NCI-H2196 (cell line): ENCODE measurements around the gene GDPD5.

Source experiments
- DNase-seq: peaks from one replicate; lab custom pipeline; 2025; ENCODE audit not compliant: unreplicated experiment; lab: John Stamatoyannopoulos, UW

Gene GDPD5

DNA sequence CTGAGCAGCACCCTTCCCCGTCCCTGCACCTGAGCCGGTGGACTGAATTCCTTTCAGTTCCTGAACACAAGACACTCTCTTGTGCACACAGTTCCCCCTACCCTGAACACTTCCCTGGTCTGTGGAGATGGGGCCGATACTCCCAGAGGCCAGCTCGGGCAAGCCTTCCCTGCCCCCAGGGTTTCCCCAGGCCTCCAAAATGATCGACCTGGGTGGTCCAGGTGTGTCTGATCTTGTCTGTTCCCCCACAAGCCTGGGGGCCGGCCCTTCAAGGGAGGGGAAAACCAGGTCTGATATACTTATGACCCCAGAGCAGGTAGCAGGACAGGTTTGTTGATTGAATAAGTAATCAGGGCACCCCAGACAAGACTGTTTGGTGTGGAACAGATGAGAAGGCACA, 52.1 kb downstream of the GDPD5 start:
- DNase-seq, result no peak

DNA sequence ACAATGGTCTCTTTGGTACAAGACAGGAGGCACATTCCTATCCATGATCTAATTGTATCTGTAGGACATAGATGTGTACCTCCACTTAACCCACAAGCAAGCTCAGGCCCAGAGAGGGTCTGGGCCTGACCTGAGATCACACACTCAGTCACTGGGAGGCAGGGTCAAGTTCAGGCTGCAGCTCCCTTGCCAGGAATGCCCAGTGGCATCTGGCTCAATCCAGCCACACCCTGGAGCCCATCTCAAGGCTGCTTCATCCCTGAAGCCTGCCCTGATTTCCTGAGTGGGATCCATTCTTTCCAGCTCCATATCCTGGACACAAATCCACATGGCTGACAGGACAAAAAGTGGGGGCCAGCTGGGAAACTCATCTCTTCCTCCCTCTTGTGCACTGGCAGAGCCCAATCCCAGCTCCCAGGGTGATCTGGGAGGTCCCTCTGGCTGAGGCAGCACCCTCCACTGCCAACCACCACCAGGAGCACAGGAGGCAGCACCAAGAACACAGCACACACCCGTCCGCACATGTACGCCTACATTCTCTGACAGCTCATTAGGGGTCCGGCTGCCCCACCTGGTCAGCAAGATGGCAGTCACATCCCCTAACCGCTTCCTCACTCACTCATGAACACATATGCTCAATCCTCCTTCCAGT, 53.5 kb downstream of the GDPD5 start:
- DNase-seq, result no peak

DNA sequence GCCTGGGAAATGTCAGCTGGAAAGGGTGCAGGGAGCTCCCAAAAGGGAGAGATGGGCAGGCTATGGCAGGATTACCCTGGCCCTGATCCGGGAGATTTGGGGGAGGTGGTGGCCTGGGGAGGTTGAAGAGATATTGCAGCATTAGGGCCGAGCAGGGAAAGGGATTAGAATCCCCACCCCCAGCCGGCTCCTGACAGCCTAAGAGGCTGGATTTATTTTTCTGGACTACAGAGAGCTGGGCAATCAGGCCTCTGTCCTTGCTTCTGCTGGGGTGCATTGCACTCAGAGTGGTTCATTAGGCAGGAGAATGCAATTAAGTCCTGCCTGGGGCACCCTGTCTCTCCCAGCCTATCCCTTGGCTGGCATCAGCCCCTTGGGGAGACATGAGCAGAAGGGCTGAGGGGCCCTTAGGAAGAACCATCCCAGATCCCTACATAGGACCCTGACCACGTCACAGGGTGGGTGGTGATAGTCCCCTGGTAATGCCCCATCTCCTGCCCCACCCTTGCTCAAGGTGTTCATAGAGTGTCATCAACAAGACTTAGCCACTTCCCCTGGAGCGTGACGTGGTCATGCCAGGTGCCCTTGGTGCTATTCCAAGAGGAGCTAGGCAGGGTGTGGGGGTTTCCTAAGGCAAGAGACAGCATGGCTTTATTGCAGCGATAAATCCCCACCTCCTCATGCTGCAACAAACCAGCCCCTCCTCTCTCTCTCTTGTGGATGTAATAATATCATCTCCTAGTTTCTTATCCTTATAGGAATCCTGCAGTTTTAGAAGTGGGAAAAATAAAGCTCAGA, 54.4 kb downstream of the GDPD5 start:
- DNase-seq, result no peak

DNA sequence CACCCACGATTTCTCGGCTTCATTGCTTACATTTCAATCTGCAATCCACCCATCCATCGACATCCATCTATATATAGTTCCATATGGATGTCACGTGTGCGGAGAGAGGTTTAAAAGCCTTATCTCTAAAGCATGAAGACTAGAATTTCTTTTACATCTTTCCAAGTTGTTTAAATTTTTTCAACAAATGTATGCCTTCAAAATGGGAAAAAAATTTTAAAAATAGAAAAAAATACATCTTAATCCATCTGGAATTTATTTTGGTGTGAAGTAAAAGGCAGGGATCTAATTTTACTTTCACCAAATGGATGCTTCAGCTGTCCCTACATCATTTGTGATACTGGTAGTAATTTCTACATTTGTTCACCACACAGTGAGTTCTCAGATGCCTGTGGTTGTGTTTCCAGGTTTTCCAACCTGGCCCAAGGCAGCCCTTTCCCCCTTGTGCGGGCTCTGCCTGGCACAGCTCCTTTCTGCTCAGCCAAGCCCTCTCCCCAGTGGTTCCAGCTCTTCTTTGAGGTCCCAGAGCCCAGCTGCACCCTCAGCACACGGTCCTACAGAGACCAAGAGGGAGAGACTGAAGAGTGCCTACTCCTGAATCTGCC, 55.2 kb downstream of the GDPD5 start:
- no peak for DNase-seq

DNA sequence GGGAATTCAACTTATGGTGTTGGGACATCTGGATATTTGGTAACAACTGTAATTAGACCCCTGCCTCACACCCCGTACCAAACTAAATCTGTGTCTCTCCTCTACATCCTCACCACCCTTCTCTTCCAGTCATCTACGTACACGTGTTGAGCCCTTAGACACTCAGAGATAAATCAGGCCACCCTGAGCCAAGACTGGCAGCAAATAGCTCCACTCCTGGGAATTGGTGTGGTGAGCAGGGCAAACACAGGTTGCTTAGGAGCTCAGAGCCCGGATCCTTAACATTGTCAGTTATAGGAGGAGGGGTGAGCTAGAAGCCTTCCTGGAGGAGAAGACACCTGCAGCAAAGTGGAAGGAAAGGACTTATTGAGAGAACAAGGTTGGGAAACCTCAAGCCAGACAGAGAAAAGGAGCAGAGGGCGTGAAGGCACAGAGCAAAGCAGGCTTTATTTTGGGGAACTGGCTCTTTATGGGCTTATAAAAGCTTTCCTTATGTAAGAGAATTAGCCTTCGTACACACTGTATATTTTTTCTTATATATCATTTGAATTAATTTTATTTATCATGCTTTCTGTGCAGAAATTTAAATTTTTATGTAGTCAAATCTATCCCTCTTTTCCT, 55.8 kb downstream of the GDPD5 start:
- DNase-seq, result no peak

DNA sequence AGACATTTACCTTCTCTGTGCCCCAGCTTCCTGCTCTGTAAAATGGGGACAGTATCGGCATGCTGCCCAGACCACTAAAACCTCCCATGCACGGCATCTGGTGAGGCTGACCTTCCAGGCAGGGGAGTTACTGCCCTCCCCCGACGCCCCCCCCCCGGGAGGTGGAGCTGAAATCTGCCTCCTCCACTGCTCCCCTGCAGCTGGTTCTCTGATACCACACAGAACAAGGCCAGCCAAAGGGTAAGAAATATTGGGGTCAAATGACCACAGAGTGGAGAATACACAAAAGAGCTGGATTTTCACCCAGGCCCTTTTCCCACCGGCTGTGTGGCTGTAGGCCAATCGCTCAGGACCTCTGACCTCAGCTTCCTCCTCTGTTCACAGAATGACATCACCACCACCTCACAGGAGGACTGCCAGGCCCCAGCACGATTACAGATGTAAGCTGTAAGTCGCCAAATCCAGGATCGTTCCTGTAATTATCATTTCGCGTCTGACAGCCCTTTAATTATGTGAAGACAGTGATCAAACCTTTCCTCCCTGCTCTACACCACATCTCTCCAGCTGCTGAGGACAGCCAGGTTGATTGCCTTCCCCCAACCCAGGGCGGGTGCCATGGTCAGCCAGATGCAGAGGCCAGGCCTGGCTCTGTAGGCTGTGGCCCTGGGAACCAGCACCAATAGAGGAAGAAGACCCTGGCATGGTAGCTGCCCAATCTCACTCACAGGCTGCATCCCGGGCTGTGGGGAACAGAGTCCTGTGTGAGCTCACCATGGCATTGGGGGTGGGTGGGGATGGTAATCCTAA, 57.0 kb downstream of the GDPD5 start:
- peak; percentile 76 for DNase-seq

DNA sequence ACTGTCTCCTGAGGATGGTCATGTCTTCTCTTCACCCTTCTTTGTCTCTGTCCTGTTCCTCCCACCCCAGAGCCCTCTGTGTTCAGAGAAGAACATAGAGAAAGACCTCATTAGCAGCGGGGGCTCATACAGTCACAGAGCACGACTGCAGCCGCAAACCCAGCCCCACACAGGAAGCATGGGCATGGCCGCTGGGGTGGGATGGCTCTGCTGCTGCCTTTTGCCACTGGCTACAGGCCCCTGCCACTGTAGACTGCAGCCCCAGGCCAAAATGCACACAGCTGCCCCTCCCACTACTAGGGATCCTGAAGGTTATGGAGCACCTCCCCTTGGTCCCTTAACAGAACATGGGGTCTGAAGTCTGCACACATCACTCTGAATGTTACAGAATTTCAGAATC, 57.9 kb downstream of the GDPD5 start:
- DNase-seq, result no peak

DNA sequence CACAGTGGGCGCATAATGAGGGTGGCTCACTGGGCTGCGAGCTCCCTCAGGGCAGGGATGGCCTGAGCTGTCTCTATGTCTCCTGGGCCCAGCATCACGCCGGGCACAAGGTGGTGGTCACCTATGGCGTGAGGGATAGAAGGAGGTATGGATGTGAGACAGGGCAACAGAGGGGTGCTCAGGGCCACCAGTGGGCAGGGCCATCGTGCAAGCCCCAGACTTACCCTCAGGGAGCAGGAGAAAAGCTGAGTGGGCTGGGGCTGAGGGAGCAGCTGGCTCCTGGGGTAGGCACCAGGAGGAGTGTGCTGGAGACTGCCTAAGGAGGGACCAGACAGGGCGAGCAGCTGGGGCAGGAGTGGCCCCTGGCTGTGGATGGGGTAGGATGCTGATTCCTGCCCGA, 58.4 kb downstream of the GDPD5 start:
- no peak for DNase-seq

DNA sequence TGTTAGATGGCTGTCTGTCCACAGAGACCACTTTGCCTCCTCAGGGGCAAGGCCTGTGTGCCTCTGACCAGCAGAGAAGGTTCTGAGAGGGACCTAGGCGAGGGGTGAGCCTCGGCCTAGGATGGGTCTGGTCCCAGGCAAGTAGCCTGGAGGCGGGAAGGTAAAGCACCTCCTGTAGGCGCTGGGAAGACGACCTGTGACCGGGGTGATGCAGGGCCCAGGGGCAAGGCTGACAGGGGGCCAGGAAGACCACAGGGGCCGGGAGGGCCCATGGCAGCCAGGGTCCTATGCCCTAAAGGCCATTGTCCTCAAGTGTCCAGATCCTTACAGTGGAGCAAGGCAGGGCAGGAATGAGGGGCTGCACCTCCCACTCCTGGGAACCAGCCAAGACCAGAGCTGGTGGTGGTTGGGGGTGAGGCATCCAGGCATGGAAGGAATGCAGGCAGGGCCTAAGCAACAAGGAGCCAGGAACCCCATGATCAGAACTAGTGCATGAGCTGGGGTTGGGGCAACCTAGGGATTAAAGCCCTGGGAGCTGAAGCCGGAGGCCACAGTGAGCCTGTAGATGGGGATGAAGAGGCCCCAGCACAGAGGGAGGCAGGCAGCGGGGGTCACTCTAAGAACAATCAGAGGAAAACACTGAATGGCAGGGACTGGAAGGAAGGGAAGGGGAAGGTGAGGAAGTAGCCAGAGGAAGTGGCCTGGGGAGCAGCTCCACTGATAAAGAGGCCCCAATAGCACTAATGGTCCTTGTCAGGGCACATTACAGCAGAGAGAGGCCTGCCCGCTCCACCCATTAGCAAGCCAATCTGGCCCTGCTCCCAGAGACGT, 59.8 kb downstream of the GDPD5 start:
- DNase-seq, result no peak

DNA sequence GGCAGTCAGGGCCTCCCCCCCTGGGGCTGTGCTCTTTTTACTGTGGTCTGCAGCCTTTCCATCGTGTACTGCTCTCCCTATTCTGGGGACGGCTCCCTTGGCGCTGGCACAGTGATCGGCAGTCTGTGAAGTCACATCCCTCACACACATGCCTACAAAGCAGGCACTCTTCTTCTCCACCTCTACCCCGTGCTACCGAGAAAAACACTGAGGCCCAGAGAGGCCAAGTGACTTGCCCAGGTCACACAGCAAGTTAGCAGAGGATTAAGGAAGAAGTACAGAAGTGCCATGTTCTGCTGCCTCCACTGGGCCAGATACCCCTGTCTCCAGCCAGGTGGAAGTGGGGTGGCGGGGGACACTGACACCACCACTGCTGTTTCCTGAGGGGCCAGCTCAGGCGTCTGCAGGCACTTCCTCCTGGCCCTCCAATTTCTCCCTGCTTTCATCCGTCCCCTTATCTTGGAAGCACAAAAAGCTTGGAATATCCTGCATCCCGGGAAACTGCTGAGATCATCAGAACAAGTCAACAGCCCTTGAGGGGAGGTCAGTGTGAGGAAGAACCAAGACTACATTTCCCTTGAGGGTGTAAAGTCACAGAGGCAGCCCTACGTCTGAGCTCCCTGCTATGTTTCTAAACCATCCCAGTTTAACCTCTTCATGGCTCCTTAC, 62.5 kb downstream of the GDPD5 start:
- no peak for DNase-seq

DNA sequence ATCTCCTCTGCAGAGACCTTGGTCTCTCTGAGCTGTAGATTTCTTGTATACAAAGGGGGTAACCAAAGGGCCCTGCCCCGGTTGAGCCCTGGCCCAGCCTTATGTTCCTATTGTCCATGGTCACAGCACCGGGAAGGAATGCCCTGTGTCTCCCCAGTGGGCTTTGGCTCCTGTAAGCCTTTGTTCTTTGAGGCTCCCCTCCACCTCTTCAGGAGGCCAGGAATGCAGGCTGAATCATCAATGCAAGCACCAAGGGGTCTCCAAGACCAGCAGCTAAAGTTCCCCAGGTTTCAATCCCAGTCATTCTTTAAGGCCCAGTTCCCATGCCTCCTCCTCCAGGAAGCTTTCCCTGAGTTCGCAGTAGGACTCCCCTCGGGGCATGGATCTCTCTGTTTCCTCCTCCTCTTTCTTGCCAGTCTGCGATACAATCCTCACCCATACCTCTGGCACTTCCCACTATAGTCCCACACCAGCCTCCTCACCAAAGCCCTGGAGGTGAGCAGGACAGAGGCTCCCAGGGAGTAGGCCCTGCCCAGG, 63.6 kb downstream of the GDPD5 start:
- no peak for DNase-seq

DNA sequence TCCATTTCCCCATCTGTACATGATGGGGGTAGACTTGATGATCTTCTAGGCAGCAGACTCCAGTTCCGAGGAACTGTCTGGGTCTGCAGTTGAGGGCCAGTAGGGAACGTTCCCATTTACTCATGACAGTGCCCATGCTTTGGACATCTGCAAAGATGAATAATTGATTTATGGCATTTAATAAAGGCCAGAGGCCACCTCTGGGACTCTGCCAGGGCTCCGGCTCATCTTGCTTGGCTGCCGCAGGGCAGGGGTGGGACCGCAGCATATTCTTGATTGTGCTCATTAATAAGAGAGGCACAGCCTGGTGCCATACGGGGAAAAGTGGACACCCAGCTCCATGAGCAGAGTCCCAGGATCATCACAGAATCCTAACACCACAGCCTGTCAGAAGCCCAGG, 64.6 kb downstream of the GDPD5 start:
- DNase-seq, result no peak

DNA sequence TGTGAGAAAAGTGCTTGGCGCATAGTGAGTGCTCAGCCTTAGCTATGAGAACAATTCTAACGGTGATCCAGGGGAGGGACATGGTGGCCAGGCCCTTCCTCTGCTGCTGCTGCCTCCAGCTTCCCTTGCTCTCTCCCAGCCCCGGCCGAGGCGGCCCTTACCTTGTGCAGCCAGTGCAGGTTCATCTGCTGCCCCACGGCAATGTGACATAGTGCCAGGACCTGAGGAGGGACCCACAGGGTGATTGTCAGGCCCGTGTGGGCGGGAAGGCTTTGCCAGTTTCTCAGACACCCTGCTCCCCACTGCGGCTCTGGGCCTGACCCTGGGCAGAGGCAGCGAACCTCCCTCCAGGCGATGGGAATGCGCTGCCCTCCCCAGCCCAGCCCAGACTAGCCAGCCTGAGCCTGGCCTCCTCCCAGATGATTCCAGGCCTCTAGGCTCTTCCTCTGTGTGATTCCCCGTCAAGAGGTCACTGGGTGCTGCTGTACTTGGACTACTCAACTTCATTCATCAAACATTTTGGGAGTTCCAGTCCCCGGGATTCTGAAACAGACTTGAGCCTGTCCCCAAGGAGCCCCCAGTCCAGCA, 69.1 kb downstream of the GDPD5 start:
- DNase-seq, result no peak

DNA sequence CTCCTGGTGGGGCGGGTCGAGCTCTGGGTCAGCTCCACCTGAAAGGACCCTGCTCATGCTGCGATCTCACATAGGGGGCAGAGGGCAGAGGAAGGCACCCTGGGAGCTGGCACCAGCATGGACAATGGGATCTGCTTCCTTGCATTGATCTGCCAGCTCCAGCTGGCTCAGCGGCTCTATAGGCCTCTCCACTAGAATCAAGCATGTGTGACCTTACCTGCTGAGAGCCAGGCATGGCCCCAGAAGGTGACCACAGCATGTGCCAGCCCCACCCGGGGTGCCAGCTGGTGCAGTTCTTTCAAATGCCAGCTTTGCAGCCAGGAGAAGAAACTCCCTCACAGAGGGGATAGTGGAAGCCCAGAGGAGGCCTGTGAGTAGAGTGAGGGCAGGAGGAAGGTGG, 70.8 kb downstream of the GDPD5 start:
- peak; percentile 64 for DNase-seq

DNA sequence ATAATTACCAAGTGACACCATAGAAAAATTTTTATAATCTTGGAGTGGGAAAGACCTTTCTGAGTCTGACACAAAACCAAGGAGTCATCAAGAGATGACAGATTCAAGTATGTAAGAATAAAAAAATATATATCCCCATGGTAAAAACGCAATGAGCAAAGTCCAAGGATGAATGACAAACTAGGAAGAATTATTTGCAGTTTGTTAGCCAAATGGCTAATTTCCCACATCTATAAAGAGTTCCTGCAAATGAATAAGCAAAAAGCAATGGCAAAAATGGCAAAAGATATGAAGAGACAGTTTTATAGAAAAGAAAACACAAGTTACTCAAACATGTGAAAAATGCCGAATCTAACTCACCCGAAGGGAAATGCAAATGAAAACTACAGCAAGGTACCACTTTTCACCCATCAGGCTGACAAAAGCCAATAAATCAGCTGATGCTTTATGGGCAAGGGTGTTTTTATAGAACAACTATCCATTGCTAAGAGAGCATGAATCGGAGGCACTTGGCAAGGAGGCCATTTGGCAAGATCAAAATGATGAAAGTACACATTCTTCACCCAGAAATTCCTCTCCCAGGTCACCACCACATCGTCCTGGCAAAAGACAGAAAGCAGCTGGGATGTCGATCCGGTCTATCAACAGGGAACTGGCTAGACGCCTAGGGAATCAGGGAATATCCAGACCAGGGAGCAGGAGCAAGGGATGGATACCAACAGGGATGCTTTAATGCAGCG, 71.7 kb downstream of the GDPD5 start:
- no peak for DNase-seq

DNA sequence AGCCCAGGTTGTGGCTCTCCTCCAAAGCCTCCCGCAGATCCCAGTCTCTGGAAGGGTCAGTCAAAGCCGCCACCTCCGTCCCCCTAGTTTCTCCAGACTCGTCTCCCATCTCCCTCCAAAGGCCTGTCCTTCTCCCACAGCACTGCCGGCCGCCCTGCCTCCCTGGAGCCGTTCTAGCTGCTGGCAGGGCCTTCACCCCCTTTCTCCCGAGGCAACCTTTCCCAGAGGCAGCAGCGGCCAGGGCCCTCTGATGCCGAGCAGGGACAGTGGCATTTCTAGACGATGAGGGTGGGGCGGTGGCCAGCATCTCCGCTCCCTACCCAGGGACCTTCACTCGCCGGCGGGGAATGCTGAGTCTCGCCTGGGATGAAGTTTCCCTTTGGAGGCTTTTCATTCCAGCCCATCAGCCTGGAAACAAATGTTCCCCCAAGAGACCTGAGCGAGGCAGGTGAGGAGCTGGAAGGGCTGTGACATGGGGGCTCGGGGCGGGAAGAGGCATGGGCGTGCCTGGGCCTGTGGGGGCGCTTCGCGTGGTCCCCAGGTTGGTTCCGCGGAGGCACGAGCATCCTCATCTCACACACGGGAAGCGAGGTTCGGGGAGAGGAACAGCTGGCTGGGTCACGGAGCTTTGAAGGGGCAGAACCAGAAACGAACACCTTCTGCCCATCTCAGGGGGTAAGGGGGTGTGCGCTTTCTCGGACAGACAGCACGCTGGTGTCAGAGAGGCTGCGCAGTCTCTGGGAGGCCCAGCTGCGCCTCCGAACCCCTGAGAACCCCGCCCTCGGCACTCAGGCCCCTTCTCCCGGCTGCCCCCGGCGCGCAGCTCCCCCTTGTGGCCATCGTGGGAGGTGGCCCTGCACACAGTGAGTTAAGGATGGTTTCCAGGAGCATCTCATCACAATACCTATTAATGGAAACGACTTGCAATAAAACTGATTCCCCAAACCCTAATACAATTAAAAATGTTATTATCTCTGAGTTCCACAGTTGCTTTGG, 74.6 kb downstream of the GDPD5 start:
- peak; percentile 22 for DNase-seq

DNA sequence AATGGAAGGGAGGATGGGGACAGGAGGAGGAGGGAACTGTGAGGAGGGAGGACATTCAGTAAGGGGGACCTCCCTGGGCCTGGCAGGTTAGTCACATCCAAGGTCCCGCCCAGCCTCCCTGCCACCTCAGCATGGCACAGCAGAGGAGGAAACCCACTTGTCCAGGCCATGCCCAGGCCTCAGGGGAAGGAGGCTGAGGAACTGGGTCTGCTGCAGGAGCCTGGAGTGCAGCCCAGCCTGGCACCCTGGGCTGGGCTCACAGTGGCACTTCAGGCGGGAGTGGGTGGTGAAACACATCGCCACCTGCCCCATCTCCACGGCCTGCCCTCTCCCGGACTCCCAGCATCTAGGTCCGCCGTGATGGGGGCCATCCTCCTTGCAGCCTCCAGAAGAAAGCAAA, 75.5 kb downstream of the GDPD5 start:
- DNase-seq, result no peak
